HG02610 (cell line): ENCODE results near the gene PRKCA.
"Not testable (repeated sequence)": the region's sequence is repeated elsewhere in the genome, so short reads cannot be mapped to it uniquely, and the experiment has no call there.

Source experiments
- ATAC-seq: cut with Tn5 transposase; IDR thresholded peaks from one replicate; pipeline ENCODE4 v1.9.1; 2021; ENCODE audit warnings: mild to moderate bottlenecking, moderate library complexity; ENCODE audit not compliant: unreplicated experiment

Gene PRKCA

DNA sequence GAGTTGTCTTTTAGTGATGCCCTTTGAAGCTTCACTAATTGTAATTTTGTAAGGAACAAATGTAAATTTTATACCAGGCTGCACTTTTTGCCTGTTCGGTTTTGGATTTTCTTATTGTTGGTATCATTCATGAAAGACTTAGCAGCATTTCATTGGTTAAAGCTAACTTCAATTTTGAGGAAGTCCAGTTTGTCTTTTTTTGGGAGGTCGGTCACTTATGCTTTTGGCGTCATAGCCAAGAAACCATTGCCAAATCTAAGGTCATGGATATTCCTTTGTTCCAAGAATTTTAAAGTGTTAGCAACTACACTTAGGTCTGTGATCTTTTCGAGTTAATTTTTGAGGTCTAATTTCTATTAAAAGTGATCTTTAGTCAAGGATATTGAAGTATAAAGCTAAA, 77.1 kb downstream of the PRKCA start:
- no peak for ATAC-seq

DNA sequence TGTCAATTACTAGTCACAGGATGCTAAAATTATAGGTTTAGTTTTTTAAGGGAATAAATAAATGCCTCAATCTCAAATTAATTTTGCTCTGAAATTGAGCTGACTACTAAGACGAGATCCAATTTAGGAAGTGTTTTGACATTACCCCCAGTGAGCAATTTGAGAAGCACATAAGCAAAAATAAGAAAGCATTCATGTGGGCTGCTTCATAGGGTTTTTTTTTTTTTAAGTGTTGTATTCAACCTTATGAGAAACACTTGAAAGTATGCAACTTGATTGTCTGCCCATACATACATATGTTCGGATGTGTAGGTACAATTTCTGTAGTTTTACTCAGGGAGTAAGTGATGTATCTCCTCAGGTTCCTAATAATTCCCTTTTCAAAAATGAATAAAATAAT, 77.6 kb downstream of the PRKCA start:
- ATAC-seq = no peak

DNA sequence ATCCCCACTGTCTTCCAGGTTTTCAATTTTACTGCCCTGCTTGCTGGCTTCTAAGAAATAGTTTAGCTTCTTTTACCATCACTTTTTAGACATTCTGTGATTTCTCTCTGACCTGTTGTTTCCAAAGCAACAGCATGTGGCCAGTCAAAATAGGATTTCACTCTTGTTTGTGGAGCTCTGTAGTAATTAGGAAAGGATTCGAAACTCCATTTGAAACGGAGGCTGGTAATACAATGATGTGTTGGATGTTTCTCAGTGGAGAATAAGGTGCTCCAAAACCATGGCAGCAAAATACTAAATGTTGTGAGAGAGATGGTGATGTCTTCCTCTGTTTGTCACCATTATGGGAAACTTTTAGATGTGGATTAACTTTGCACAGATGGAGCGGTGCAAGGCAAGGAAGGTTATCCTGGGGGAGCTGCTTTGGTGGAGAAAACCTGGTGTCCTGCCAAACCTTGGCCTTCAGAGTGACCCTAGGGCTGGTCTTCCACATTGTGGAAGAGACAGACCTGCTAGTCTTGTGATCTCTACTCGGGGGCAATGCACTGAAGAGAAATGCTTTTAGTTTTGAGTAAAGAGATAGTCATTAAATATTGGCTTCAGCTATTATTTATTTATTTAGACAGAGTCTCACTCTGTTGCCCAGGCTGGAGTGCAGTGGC, 79.4 kb downstream of the PRKCA start:
- ATAC-seq = no peak

DNA sequence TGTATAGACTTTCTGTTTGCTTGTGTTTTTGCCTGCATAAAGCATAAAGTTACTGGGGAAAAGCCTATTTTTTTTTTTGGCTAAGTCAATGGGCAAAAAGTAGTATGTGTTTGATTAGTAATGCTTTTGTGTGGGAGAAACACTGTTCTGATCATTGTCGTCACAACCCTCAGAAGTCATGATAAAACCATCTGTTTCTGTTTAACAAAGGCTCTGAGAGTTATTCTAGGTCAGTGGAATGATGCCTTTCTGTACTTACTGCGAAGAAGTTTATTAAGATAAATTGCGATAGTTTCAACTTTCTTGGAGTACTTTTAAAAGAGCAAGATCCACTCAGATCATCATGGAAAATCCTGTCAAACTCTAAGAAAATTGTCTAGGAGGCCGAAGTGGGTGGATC, 80.9 kb downstream of the PRKCA start:
- no peak for ATAC-seq

DNA sequence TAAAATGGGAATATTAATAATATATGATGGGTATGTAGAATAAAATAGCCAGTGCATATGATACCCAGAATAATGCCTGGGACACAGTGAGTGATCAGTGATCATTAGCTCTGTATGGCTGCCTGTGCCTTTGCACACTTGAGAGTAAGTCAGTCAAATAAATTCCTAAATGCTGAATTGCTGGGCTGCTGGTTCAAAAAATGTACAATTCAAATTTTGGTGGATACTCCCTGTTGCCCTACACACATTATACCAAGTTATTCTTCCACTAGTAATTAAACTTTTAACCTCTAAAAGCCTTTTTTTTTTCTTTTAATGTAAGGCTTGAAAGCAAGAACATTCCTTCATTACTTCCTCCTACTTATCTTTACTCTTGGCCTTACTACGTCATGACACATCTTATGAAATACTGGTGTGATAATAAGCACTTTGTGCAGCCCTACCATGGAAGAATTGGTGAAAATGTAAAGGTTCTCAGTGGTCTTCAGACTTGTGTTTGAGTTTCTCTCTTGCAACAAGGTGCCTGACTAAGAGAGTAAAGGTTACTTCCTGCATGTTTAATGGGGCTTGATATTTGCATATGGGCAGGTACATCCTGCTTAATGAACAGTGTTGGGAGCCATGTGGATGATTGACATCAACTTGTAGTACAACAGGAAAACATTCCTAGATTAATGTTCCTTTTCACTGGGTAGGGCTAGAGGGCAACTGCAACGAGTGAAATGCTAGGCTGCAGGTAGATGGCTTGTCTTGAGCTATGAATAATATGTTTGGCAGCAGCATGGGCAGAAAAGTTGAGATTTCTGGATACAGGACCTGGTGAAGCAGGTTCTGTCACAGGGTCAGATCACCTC, 84.3 kb downstream of the PRKCA start:
- ATAC-seq = no peak

DNA sequence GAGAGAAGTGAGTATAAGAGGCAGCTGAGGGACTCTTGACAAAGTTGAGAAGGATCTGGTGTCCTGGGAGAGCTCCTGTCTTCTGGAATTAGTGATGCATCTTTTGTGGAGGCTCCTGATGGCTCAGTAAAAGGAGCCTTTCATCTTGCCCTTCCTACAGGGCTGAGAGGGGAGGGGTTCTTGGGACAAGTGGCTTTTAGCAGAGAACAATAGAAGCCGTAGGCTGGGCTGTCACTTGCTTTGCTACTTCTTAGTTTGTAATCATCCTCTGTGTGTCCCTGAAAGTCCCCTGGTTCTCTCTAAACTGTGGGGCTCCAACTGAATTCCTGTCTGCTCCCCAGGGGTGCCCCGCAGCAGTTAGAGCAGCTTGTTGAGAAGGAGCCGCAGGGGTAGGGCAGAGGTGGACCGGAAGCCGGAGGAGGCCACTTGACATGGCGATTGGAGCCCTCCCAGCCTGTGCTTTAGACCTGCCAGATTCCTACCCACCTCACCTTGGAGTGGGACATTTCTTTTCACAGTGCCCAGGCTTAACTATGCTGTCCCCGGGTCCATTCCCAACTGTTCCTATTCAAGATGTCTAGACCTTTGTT, 85.1 kb downstream of the PRKCA start:
- no peak for ATAC-seq

DNA sequence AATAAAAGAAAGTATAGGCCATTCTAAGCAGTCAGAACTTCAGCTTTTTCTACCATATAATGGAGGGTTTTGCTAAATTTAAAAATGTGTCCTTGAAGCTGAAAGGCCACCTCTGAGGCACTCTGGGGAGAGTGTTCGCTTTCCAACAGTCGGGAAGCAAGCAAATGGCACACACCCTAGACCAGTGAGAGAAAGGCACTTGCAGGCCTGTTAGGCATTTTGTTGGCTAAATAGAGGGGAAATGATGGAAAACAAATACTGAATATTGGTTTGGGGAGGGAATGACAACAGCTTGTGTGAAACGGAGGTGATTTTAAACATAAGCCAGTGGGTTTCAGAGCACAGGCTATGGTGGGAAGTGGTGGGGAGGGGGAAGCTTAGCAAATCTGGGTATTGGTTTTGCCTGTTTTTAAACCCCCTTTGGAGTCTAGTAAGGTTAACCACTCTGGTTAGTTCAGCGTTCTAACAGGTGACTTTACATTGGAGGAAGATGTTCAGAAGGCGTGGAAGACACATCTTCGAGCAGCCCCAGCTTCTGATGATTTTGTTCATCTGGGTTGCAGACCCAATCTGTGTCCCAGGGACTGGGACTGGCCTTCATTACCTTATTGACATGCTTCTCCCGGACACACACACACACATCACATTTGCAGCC, 90.5 kb downstream of the PRKCA start:
- ATAC-seq = no peak

DNA sequence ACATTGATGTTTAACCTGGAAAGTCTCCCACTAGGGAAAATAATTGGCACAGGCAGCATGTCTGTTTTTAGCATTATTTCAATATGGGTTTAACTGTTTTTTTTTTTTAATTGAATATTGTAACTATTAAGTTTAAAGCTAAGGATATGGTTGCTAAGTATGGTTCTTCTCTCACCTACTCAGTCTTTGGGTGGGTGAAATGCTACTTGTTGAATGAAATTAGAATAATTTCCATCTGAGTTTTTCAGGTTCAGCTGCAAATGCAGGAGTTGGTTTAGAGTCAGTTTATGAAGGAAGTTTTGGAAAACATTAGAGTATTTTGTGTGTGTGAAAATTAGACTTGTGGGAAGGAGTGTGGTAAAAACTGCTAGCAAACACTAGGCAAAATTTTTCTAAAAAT, 93.5 kb downstream of the PRKCA start:
- no peak for ATAC-seq

DNA sequence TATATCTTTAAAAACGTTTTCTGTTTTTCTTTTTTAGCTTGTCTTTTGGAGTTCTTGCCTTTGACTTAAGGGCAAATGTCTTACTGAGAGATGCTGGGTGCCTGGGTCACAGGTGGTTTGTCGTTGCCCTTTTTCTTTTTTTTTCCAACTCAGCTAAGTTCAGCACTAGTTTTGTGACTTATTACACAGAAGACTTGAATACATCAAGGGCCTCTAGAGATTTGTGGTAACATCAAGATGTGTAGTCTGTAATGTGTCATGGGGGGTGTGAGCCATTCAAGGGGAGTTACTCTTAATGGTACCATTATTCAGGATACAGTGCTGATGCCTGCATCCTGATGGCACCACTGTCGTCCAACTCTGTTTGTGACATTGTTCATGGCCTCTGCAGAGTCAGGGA, 95.1 kb downstream of the PRKCA start:
- ATAC-seq = no peak

DNA sequence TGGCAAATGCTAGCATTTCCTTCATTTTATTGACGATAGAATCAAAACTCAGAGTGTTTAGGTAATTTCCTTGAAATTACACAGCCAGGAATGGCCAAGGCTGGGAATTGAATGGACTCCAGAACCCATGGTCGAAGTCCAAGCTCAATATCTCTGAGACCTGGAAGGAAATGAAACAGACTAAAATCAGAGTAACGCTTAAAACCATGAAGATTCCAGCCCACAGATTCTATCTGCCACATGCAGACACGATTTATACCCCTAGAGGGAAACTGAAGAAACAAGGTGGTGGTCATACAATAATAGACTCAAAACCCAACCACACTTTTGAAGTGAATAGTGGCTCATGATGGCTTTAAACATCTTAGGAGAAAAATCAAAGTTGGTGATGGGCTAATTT, 95.6 kb downstream of the PRKCA start:
- no peak for ATAC-seq

DNA sequence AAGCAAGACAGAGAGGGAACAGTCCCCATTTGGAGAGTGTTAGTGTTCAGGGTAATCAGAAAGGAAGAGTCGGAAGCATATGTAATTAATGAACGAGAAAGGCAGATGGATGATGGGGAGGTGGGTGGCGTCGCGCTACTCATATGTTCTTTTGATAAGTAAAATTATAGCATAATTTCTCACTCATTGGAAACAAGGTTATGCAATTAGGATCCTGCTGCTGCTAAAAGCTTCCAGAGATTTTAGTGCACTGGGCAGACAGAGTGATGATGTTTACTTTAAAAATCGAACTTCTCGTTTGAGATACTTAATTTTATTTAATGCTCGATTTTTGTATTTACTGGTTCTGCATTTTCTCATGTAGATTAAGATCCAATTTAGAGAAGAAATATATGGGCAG, 96.2 kb downstream of the PRKCA start:
- ATAC-seq = no peak

DNA sequence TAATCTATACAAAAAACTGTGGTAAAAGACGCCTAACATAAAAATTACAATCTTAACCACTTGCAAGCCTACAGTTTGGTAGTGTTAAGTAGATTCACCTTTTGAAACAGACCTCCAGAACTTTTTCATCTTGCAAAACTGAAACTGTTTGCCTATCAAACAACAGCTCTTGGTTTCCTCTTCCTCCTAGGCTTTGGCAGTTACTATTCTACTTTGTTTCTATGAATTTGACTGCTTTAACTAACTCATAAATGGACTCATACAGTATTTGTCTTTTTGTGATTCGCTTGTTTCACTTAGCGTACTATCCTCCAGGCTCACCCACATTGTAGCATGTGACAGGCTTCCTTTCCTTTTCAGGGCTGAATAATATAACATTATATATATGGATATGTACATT, 97.0 kb downstream of the PRKCA start:
- ATAC-seq = no peak

DNA sequence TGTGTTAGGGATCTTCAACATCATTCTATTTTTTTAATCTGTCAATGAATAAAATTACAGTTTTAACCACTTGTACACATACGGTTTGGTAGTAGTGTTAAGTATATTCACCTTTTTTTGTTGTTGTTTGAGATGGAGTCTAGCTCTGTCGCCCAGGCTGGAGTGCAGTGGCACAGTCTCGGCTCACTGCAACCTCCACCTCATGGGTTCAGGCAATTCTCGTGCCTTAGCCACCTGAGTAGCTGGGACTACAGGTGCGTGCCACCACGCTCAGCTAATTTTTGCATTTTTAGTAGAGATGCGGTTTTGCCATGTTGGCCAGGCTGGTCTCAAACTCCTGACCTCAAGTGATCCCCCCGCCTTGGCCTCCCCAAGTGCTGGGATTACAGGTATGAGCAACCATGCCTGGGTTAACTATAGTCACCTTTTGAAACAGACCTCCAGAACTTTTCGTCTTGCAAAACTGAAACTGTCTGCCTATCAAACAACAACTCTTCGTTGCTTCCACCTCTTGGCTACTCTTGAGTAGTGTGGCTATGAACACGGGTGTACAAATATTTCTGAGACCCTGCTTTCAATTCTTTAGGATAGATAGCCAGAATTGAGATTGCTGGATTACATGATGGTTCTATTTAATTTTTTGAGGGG, 97.8 kb downstream of the PRKCA start:
- not testable (repeated sequence) for ATAC-seq

DNA sequence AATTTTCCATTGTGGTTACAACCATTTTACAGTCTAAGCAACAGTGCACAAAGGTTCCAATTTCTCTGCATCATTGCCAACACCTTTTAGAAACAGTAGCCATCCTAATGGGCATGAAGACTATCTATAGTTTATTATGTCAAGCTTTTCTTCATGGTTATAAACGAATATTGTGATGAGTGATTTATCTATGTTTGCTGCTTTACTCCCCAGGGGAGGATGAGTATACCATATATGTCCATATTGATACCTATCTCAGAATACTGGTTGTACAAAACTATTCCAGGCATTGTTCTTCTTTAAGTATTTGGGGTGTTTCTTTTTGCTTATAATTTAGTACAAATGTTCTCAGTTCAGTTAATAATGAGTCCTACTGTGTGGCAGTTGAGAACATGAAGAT, 98.3 kb downstream of the PRKCA start:
- no peak for ATAC-seq

DNA sequence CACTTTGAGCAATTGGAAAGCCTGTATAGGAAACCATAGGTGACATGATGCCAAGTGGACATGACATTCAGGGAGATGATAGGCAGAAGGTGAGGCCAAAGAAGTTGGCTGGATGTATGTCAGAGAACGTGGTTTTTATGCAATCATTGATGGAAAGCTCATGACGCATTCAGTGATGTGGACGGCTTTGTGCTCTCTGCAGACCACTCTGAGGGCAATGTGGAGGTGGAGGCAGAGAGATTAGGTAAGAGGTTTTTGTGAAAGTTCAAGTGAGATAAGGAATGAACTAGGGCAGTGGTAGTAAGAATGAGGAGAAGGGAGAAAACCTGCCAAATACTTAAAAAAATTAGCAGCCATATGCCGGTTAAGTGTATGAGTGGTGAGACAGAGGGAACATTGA, 99.0 kb downstream of the PRKCA start:
- no peak for ATAC-seq

DNA sequence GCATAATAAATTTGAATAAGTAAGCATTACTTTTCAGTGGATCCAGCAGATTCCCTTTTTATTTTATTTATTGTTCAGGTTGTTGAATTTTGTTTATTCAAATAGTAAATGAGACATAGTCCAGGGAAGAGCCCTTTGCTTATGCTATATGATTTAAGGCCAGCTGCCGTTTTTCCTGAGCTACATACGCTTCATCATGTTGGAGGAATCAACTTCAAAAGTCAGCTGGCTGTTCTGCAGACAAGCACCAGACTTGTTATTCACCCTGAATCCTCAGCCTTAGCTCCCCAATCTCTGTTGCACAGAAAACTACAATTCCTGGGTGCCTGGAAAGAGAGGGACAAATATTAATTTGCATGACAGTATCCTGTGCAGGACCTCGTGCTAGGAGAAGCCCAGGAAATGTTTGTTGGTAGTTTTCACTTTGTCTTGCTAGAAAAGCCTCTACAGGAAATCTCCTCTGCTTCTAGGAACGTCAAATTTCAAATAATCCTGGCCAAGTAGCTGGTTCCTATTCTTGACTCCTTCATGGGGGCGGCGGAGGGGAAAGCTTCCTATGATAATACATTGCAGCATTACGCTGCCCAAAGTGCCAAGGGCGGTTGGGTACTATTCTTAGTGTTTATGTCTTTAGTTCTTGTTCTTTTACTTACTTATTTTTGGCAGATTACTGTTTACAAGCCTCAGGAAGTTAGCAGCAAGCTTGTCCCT, 101.6 kb downstream of the PRKCA start:
- ATAC-seq = no peak

DNA sequence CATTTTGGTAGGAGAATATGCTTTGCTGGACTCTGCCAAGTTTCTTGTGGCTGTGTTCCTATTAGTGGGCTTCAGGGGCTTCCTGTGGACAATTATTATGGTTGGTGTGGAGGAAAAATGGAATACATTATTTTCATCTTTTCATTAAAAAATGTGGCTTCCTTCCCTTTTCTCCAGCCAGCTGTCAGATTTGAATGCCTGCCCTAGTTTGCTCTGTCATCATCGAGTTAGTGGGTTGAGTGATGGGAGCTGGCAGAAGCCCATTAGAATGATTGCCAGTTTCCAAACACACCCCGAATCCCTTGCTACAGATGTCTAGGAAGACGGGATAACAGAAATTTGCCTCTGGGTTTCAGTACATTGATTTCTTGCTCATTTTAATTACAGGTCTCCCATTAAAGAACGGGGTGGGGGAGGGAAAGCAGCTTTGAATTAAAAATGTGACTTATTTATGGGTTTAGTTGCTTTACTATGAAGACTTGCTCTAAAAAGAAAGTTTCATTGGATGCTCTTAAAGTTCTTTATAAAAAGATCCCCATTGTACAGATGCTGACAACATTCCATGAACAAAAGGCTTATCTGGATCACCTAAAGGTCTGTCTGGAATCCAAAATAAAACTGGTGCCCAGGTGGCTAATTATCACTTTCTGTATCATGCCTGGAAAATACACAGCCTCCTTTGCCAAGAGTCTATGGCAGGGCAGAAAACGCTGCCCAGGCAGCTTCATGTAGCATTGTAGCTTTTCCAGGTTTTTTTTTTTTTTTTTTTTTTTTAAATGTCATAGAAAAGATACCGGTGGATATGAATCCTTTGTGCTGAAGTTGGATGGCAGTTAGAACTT, 103.6 kb downstream of the PRKCA start:
- no peak for ATAC-seq

DNA sequence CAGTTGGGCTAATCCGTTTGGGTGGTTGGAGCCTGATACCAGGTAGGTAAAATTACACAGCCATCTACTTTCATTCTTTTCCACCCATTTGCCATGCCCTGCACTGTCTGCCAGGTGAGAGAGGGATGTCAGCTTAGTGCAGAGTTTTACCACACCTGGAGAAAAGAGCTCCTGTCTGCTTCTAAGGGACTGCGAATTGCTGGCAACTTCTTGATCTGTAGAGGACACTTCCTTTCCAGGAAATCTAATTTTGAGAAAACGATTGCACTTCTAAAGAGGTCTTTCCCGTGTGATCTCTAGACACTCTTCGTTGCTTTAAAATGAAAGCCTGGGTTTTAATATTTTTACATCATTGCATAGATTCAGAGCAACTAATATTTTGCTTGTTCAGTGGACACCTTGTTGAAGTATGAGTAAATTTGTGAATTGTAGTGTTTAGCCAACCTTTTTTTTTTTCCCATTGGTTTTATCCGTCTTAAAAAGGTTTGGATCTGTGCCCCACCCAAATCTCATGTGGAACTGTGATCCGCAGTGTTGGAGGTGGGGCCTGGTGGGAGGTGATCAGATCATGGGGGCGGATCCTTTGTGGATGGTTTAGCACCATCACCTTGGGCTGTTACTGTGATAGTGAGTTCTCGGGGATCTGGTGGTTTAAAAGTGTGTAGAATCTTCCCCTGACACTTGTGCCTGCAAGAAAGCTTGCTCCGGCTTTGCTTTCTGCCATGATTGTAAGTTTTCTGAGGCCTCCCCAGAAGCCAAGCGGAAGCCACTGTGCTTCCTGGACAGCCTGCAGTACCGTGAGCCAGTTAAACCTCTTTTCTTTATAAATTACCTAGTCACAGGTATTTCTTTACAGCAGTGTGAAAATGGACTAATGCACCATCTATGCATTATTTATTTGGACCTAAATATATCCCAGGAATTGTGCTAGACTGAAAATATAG, 104.6 kb downstream of the PRKCA start:
- ATAC-seq = no peak

DNA sequence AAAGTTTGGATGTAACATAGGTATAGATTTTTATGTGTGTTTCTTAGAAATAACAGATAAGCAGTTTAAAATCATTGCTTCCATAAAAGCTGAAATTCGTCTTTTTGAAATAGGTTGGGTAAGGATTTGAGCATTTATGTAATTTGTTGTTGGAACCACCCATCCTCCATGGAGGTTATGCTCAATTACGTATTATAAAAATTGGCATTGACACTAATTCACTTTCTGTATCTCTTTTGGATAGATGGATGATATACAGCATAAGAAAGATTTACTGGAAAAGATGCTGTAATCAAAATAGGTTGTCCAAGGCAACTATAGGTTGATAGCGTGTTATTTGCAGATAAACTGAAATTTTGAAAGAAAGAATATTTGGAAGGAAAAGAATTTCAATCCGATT, 105.5 kb downstream of the PRKCA start:
- no peak for ATAC-seq
